NK-92 (cell line): ENCODE results near the gene KMO.

Experiments used
- DNase-seq: peaks from one replicate; lab custom pipeline; 2025; ENCODE audit not compliant: unreplicated experiment; lab: John Stamatoyannopoulos, UW

The KMO gene

GRCh38 chr1:241592273-241592958 lies 60.2 kb downstream of the KMO start:
- DNase-seq = no peak

DNA sequence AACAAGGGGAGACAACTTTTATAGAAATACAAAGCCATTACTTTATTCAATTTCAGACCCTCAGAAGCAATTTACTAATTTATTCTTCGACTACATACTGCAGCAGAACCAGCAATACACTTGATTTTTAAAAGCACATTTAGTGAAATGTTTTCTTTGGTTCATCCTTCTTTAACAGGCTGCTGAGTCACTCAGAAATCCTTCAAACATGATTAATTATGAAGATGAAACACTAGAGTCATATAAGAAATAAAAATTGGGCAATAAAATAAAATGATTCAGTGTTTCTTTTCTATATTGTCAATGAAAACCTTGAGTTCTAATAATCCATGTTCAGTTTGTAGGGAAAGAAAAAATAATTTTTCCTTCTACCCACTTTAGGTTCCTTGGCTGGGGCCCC lies 61.0 kb downstream of the KMO start:
- DNase-seq = no peak

GRCh38 chr1:241596633-241597032 lies 64.5 kb downstream of the KMO start:
- no peak for DNase-seq

DNA sequence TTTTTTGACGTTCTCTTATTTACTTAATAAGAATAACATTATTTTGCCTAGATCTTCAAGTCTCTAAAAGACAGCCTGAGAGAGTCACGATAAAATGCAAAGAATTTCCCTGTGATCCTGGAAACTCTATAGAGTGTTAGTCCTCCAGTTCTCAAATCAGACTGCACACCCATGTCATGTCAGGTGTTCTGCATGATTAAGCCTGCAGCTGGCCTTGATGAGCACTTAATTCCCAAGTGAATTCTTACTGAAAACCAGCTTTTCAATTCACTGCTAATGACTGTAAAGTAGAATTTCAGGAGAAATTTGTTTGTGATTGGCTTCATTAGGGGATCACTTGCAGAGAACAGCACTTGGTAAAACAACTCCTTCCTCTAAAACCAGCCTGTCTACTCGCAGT lies 66.1 kb downstream of the KMO start:
- DNase-seq = no peak

DNA sequence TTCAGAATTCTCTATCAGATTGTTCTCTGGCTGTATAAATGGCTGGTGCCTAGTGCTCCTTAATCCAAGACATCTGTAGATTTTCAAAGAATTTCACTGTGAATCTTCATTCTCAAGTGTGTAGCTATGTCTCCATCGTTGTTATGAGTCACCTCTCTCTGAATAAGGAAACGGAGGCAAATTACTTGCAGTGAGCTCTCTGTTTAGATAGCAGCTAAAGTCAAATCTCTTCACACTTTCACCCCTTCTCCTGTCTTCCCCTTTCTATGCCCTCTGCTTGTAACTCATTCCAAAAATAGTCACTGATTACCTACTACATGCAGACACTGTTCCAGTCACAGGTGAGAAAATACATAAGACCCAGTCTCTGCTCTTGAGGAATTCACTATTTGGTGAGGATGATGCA lies 68.3 kb downstream of the KMO start:
- no peak for DNase-seq

DNA sequence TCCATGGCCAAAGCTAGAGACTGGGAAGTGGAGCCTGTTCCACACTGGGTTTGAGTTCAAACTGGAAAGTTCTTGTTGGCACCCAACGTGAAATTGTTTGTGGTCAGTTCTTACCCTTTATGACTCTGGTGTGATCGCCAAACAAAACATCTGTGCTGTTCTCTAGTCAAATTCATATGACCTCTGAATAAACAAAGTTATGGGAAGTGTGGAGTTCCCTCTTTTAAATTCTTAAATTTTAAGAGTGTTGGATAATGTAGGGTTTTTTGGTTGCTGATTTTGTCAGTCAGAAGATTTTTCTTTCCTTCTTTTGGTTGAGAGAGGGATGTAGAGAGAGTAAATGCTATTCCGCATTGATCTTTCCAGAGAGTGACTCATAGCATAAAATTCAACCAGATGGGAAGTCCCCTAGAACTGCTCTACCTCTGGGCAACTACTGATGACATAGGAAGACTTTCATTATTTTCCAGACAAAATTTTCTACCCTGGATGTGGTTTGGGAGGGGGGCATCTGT lies 71.6 kb downstream of the KMO start:
- DNase-seq = no peak

GRCh38 chr1:241605146-241605805 lies 73.1 kb downstream of the KMO start:
- no peak for DNase-seq

- no peak for DNase-seq
These were observed 74.4 kb downstream of the KMO start for GRCh38 chr1:241606544-241606943.

DNA sequence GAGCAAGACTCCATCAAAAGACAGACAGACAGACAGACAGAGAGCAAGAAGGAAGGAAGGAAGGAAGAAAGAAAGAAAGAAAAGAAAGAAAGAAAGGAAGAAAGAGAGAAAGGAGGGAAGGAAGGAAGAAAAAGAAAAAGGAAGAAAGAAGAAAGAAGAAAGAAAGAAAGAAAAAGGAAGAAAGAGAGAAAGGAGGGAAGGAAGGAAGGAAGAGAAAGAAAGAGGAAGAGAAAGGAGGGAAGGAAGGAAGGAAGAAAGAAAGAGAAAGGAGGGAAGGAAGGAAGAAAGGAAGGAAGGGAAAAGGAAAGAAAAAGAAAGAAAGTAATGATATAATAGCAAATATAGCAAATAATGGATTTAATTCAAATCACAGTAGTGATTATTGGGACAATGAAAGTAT lies 75.3 kb downstream of the KMO start:
- DNase-seq = no peak

GRCh38 chr1:241608379-241609033 lies 76.3 kb downstream of the KMO start:
- DNase-seq = no peak

DNA sequence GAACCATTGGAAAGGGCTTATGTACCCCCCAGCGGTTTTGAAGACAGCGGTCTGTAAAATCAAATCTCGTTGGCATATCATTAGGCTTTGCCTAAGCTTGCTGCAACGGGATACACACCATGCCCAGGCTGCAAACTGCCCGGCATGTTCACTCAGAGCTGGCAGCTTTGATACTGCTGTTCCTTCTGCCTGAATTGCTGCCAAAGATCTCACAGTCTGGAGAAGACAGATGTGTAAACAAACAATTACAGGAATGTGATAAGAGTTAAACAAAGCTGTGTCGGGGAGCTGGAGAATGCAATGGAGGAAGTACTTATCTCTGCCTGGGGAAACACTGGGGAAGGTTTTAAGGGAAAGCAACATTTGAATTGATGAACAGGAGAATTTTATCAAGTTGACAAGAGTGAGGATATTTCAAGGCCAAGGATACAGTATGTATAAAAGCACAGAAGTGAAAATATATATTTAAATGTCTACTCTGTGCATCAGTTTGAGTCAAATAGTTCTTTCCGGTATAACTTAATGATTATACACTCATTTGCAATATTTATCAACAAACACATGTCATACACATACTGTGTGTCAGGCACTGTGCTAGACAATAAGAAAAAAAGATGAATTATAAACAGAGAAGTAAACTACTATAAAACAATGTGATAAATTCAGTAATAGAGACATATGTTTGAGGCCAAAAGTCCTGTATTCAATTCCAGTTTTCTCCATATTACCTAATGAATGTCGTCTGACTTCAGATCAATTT lies 78.1 kb downstream of the KMO start:
- no peak for DNase-seq

- no peak for DNase-seq
These were observed 78.9 kb downstream of the KMO start for GRCh38 chr1:241611063-241611462.

GRCh38 chr1:241611736-241612135 lies 79.6 kb downstream of the KMO start:
- no peak for DNase-seq

DNA sequence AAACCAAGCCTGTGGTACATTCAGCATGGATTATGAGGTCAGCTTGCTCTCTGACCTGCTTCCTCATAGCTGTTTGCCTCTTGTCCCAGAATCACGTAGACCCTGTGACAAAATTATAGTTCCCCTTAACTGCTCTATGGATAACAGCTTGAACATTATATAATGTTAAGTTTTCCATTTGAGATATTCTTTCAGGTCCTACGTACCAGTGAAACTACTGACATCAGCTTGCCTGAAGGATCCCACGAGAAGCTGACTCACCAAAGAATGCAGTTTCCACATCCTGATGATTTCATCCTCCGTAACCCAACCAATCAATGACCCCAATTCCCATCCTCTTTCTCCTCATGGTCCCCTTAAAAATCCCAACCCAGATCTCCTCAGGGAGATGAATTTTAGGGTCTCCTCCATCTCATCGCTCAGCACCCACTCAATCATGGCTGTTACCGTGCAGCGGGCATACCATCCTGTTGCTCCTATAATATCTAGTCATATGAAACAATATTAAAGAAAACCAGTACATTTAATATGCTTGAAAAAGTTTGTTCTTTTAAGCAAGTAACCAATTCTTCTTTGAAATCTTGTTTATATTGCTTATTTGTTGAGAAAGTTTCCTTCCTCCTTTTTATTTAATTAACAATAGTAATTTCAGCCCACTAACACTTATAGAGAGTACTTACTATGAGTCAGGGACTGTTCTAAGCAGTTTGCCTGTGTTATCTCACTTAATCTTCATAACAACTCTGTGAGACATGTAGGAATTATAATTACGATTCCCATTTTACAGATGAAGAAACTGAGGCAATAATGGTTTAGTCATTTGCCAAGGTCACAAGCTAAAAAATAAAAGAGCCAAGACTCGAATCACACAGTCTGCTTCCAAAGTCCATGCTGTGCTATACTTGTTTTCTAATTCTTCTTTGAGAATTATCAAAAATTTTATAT lies 80.6 kb downstream of the KMO start:
- no peak for DNase-seq

DNA sequence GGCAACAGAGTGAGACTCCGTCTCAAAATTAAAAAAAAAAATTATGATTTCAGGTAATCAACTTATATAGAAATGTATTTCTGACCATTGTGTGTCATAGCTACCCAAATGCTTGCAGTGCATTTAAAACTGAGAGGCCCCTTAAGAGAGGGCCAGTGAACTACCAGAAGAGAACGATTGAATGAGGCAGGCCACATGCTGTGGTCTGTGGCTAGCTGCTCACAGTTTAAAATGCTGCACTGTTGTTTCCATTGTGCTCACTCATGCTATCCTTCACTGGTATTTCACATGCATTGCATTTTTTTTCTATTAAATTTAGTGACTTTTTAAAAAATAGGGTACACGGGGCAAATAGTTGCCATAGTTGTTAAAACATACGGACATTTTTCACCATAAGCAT lies 82.0 kb downstream of the KMO start:
- no peak for DNase-seq

- DNase-seq = no peak
These were observed 82.4 kb downstream of the KMO start for GRCh38 chr1:241614572-241614971.

DNA sequence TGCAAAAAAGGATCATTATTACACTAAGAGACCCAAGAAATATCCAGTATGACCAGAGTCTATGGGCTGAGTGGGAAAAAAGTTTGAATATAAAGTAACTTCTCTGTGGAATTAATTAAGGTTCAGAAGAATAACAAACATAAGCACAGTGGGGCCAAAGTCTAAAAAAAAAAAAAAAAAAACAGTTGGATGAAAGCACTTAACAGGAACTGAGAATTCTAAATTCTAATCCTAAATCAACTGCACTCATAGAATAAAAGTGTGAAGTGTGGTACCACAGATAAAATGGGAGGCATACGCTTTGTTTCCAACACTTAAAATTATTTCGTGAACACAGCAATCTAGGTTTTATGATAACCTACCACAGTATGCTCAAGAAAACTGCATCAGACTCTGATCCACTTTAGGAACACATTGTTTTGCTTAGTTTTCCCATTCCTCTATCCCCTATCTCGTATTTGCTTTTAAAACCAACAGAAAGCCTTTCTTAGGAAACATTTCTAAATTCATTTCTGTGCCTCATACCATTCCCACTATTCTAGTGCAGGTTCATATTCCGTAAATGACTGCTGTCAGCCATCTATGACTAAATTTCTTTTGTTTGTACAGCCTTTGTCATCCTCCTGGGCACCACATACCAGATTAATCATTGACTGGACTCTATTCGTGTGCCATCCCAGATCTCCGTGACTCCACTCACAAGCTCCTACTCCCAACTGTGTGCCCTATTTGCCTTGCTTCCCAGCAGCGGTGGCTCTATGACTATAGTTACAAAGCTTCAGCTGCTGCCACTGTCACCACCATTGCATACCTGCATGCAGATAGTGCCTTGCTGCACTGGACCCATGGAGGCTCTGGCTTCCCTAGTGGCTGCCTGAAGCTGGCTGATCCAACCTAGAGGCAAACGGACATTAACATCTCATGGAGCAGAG lies 83.1 kb downstream of the KMO start:
- no peak for DNase-seq

DNA sequence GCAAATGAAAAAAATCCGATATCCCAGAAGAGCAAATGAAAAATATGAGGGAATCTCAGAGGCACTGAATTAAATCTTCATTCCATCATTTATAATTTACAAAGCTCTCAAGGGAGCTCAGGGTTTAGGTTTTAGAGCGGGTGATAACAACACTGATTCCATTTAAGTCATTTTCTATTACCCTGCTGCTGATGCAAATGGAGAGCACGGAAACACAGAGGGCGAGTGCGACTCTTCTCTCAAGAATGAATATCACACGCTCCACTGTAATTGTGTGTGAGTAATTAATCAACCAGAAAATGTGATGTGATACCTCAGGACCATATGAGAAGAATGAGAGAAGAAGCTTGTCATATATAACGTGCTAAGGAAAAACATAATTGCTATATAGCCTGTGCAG lies 85.2 kb downstream of the KMO start:
- no peak for DNase-seq

- DNase-seq = no peak
These were observed 90.5 kb downstream of the KMO start for GRCh38 chr1:241622669-241623068.
